SK-N-SH treated with all-trans-retinoic acid at 6 μM for 48 hours (cell line): ENCODE results near the gene PCSK5.

Source experiments
- BACH2 ChIP-seq: fragments of 250-450 bp; sonication (Bioruptor Pico); IDR thresholded peaks from 2 replicates; pipeline ENCODE4 v1.9.0; 2021; ENCODE audit warnings: mild to moderate bottlenecking, borderline replicate concordance
- OSR1 ChIP-seq: fragments of 250-450 bp; sonication (Bioruptor Pico); IDR thresholded peaks from 2 replicates; pipeline ENCODE4 v1.8.0; 2022; ENCODE audit warnings: moderate library complexity, mild to moderate bottlenecking, inconsistent platforms
- PATZ1 ChIP-seq: fragments of 250-450 bp; sonication (Bioruptor Pico); IDR thresholded peaks from 2 replicates; pipeline ENCODE4 v1.8.0; 2020; ENCODE audit warnings: mild to moderate bottlenecking, moderate library complexity, borderline replicate concordance
- PPARA ChIP-seq: fragments of 250-450 bp; sonication (Bioruptor Pico); IDR thresholded peaks from 2 replicates; pipeline ENCODE4 v1.5.0; 2020; ENCODE audit warnings: mild to moderate bottlenecking, borderline replicate concordance
- RARB ChIP-seq: fragments of 250-450 bp; sonication (Bioruptor Pico); IDR thresholded peaks from 2 replicates; pipeline ENCODE4 v1.8.0; 2021; ENCODE audit warnings: mild to moderate bottlenecking, moderate library complexity
- SNAI2 ChIP-seq: fragments of 250-450 bp; sonication (Bioruptor Pico); IDR thresholded peaks from 2 replicates; pipeline ENCODE4 v1.5.0; 2020; ENCODE audit warnings: mild to moderate bottlenecking, moderate library complexity
- ZFP3 ChIP-seq: fragments of 250-450 bp; sonication (Bioruptor Pico); IDR thresholded peaks from 2 replicates; pipeline ENCODE4 v1.5.0; 2020; ENCODE audit warnings: mild to moderate bottlenecking, moderate library complexity

- no peak for TF ChIP-seq PPARA
- TF ChIP-seq ZFP3 = no peak
- TF ChIP-seq PATZ1 (CRISPR knock-in tag) = no peak
- no peak for TF ChIP-seq OSR1 (CRISPR knock-in tag)
- TF ChIP-seq BACH2 = no peak
- TF ChIP-seq RARB (CRISPR knock-in tag) = no peak
- no peak for TF ChIP-seq SNAI2 (CRISPR knock-in tag)
These were observed 442.9 kb downstream of the PCSK5 start for GRCh38 chr9:76333388-76333787.
